Middle frontal gyrus (tissue), 1 donor: ENCODE measurements around the gene MFSD2A.
A peak's percentile ranks its signal among the peaks of the same experiment; 100 is the strongest.
"Not testable (repeated sequence)": the region's sequence is repeated elsewhere in the genome, so short reads cannot be mapped to it uniquely, and the experiment has no call there.

Source experiments
- DNase-seq: peaks from one replicate; pipeline ENCODE4 v3.0.0-alpha.2; 2015; ENCODE audit warnings: low spot score; ENCODE audit errors: extremely low spot score

Gene MFSD2A

DNA sequence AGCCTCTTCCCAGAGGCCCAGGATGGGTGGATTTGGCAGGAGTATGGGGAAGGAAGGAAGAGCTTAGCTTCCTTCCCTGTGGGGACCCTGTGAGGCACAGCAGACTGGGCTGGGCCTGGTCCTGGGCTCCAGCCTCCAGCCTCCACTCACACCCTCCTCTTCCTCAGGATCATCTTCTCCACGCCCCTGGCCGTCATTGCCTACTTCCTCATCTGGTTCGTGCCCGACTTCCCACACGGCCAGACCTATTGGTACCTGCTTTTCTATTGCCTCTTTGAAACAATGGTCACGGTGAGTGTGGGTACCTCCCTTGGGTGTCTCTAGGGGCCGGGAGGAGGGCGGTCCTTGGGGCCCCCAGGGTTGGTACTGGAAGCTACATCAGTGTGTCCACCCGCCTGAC lies 10.1 kb downstream of the MFSD2A start:
- no peak for DNase-seq

GRCh38 chr1:39969048-39969447 lies 14.1 kb downstream of the MFSD2A start:
- DNase-seq, result no peak

GRCh38 chr1:39969531-39970270 lies 14.8 kb downstream of the MFSD2A start:
- DNase-seq, result no peak

GRCh38 chr1:39970274-39970673 lies 15.3 kb downstream of the MFSD2A start:
- no peak for DNase-seq

- no peak for DNase-seq
Measured at GRCh38 chr1:39971138-39971537, 16.2 kb downstream of the MFSD2A start.

GRCh38 chr1:39973503-39974135 lies 18.7 kb downstream of the MFSD2A start:
- DNase-seq, result peak; percentile 78

DNA sequence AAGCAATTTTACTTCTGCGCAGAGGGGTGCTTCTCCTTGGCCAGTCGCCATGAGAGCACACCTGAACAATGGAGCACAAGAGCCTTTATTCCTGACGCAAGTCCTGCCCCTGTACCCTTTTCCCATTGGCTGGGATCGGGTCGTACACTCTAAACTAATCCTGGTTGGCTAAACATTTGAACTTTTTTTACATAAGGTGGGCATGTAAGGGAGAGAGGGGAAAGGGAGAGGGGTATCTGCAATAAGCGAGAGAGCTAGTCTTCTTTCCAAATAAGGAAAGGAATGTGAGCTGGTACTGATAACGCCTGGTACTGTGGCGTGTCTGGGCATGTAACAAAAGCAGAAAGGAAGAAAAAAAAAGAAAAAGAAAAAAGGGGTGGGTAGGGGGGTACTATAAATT lies 21.8 kb downstream of the MFSD2A start:
- DNase-seq, result no peak

DNA sequence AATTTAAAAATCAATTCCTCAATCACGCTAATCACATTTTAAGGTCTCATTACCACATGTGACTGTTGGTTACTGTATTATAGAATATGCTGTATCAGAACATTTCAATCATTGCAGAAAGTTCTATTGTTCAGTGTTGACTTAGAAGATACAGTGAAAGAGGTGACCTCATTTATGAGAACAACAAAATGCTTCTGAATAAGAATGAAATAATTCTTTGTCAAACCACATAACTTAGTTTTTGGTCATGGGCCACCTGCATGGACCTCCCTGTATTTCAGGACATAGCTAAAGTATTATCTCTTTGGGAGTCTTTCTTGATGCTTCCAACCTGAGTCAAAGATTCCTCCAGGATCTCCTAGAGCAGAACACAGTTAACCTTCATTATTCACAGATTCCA lies 22.3 kb downstream of the MFSD2A start:
- no peak for DNase-seq

DNA sequence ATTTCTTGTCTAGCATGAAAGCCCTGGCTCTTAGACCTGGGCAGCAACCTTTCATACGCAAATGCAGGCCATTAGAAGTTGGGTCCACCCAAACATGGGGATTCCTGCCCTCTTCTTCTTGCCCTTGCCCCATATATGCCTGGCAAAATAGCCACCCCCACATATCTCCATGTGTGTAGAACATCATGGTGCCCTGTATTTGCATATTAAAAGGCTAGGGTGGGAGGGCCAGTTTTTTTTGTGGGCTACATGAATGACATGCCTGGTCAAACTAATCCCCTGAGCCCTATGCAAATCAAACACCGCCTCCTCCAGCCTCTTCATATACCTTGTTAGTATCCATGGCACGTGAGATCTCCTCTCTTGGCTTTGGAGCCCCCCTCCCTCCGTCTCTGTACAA lies 24.7 kb downstream of the MFSD2A start:
- DNase-seq, result no peak

DNA sequence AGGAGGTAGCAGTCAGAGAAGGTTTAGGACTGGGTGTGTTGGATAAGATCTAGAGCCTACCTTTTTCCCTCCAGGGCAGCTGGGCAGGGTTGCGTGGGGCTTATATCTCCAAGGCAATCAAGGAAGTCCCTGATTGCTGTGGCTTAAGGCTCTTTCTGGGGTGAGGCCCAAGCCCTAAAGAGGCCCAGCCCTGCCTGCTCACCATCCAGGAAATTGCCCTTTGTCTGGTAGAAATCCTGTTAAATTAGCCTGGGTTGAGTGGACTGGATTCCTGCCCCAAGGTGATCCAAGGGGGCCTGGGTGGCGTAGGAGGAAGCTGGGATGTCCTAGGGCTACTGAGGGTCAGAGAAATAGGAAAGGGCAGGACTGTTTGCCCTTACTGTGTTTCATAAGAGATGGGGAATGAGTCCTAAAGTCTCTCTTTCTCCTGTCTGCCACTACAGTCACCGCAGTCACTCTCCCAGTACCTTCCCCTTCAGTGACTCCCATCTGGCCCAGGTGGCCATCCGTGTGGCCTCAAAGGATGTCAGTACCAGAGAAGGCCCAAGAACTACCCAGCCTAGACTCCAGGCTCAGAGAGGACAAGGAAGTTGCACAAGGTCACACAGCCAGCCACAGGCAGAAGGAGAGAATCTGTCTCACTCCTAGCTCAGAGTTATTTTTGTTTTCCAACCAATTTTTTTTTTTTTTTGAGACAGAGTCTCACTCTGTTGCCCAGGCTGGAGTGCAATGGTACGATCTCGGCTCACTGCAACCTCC lies 25.8 kb downstream of the MFSD2A start:
- DNase-seq, result no peak

GRCh38 chr1:39981385-39981784 lies 26.4 kb downstream of the MFSD2A start:
- no peak for DNase-seq

- DNase-seq, result no peak
Measured at GRCh38 chr1:39981945-39982344, 27.0 kb downstream of the MFSD2A start.

DNA sequence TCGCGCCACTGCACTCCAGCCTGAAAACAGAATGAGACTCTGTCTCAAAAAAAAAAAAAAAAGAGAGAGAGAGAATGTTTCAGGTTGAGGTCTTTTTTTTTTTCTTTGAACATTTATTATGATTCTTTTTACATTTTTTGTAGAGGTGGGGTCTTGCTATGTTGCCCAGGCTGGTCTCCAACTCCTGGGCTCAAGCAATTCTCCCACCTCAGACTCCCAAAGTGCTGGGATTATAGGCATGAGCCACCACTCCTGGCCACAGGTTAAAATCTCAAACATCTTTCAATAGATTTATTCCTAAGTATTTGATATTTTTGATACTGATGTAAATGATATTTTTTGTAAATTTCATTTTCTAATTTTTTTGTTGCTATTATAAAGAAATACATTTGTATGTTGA lies 29.5 kb downstream of the MFSD2A start:
- not testable (repeated sequence) for DNase-seq

- DNase-seq, result no peak
Measured at GRCh38 chr1:39984951-39985350, 30.0 kb downstream of the MFSD2A start.

DNA sequence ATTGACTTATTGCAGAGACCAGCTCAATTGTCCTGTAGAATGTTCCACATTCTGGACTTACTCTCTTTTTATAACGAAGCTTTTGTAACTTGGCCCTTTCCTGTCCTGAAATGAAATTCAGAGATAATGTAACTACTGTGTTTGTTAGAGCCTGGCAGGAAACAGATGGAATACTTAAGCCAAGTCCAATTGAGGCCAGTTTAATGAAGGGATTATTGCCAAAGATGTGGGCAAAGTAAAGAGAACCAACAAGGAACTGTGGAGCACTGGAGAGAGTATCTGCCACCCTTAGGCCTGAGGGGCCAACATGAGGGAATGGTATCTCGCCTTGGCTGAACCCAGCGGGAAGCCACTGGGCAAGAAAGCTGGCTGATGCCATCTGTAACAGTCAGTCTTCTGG lies 32.9 kb downstream of the MFSD2A start:
- DNase-seq, result no peak

DNA sequence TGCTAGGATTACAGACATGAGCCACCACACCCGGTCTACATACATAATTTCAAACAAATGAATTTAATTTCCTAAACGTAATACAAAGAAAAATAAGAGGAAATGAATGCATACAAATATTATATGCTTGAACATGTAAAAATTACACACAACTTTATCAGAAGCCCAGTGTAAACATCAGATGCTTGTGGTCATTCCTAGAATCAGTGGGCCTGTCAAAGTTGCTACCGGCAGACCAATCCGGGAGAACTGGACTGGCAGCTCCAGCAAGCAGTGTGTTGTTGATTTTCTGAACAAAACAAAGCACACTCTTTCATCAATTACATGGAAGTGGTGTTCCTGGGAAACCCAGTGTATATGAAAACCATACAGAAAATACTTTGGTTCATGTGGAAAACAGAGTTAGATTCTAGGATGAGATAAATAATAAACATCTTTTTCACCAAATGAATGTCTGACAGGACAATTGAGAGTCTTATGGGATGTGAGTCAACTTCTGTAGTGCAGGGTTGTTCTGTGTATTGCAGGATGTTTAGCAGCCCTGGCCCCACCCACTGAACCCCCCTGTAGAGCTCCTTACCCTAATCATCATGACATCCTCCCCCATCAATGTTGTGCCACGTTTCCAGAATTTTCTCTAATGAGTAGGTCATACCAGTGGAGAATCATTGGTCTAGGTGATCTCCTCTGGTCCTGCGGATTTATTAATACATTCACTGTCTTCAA lies 33.8 kb downstream of the MFSD2A start:
- no peak for DNase-seq

DNA sequence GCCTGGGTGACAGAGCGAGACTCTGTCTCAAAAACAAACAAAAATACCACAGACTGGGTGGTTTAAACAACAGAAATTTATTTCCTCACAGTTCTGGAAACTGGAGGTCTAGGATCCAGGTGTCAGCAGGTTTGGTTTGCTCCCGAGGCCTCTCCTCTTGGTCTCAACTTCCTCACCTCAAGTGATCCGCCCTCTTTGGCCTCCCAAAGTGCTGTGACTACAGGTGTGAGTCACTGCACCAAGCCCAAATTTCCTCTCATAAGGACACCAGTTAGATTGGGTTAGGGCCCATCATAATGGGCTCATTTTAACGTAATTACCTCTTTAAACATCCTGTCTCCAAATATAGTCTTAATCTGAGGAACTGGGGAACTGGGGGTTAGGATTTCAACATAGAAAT lies 35.5 kb downstream of the MFSD2A start:
- DNase-seq, result no peak

GRCh38 chr1:39992234-39992633 lies 37.3 kb downstream of the MFSD2A start:
- DNase-seq, result no peak

GRCh38 chr1:39992888-39993287 lies 37.9 kb downstream of the MFSD2A start:
- DNase-seq, result no peak

DNA sequence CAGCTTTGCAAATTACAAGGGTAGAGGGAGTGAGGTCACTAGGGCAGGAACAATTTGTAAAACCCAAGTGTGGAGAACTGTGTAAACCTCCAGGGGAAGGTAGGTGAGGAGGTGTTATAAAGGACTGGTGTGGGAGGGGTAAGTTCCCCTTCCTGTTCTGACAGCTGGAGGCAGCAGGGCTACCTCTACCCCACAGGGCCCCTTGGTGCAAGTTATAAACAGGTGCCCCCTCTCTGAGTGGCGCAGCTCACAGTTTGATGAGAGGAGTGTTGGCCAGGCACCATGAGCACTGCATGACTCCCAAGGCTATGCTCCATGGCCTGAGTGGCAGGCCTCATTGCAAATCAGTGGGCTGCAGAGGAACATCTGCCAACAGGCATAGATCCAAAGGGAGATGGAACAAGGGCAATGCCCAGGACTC lies 41.0 kb downstream of the MFSD2A start:
- no peak for DNase-seq

- DNase-seq, result no peak
Measured at GRCh38 chr1:39996396-39997004, 41.6 kb downstream of the MFSD2A start.
